MM.1S (cell line): ENCODE data around the gene RCSD1.

Experiments
- EZH2 ChIP-seq: fragments of 300-600 bp; sonication (generic); optimal IDR thresholded peaks from 2 replicates; pipeline ENCODE3; 2017; ENCODE audit warnings: low read depth, mild to moderate bottlenecking, antibody characterized with exemption, low read length, mixed read lengths
- EZH2phosphoT487 ChIP-seq: fragments of 300-600 bp; sonication (generic); IDR thresholded peaks from 2 replicates; pipeline ENCODE4 v1.6.1; 2018; ENCODE audit warnings: antibody characterized with exemption, low read length
- TF ChIP-seq, protein P1 (sequence below): fragments of 300-600 bp; sonication (generic); IDR thresholded peaks from 2 replicates; pipeline ENCODE4 v1.5.1; 2016; ENCODE audit warnings: antibody characterized with exemption, low read length, mixed read lengths

DNA sequence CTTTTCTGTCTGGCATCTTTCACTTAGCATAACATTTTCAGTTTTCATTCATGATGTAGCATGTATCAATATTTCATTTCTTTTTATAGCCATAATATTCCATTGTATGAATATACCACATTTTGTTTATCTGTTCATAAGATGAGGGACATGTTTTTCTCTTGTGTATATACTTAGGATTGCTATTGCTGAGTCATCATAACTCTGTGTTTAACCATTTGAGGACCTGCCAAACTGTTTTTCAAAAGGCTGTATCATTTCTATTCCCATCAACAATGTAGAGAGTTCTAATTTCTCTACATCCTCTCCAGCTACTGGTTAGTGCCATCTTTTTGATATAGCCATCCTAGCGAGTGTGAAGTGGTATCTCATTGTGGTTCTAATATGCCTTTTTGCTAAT is 118.0 kb downstream of the RCSD1 start:
- TF ChIP-seq, protein P1, sequence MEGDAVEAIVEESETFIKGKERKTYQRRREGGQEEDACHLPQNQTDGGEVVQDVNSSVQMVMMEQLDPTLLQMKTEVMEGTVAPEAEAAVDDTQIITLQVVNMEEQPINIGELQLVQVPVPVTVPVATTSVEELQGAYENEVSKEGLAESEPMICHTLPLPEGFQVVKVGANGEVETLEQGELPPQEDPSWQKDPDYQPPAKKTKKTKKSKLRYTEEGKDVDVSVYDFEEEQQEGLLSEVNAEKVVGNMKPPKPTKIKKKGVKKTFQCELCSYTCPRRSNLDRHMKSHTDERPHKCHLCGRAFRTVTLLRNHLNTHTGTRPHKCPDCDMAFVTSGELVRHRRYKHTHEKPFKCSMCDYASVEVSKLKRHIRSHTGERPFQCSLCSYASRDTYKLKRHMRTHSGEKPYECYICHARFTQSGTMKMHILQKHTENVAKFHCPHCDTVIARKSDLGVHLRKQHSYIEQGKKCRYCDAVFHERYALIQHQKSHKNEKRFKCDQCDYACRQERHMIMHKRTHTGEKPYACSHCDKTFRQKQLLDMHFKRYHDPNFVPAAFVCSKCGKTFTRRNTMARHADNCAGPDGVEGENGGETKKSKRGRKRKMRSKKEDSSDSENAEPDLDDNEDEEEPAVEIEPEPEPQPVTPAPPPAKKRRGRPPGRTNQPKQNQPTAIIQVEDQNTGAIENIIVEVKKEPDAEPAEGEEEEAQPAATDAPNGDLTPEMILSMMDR, result no peak
- TF ChIP-seq EZH2phosphoT487, result no peak
- no peak for TF ChIP-seq EZH2
